GM12878 (cell line): ENCODE results near the gene TOM1L2. TPM values are rescaled to one million over a fixed set of nuclear protein-coding genes. Genes with fewer than 3 reads are reported as not detected.

ENCODE experiments used
- ATAC-seq: fragments of 200-7000 bp; cut with Tn5 transposase; 3 replicates; pipeline ENCODE4 v1.9.1; 2020; ENCODE audit warnings: mild to moderate bottlenecking, moderate library complexity
- BruUV-seq: library from RNA; stranded (reverse); fragments of 400-500 nt; replicated peaks from 2 replicates; lab custom pipeline; 2021; lab: Mats Ljungman, UMichigan
- CTCF ChIA-PET: fragments of 300-600 bp; sonication (Branson Sonifier 250); formaldehyde crosslinking; extraction: SDS; loops from one replicate; lab custom pipeline; 2021; ENCODE audit warnings: inconsistent platforms; lab: Yijun Ruan, JAX
- POLR2A ChIA-PET: fragments of 350-600 bp; formaldehyde crosslinking; extraction: SDS; loops from one replicate; lab custom pipeline; 2021; ENCODE audit warnings: inconsistent platforms; lab: Charles Lee
- RAD21 ChIA-PET: fragments of 300-600 bp; sonication (Branson Sonifier 250); formaldehyde crosslinking; loops from one replicate; lab custom pipeline; 2023; ENCODE audit warnings: antibody characterized with exemption; ENCODE audit not compliant: unreplicated experiment; lab: Charles Lee
- SMC1A ChIA-PET: fragments of 300-600 bp; sonication (Branson Sonifier 250); formaldehyde crosslinking; loops from one replicate; lab custom pipeline; 2023; ENCODE audit not compliant: unreplicated experiment, uncharacterized antibody; lab: Charles Lee
- DNase-seq: peaks from one replicate; pipeline ENCODE4 v3.0.0-alpha.2; 2011; ENCODE audit warnings: low read depth, low spot score
- FAIRE-seq: peaks from 3 replicates; lab custom pipeline; 2011; peaks lifted over from hg19 to GRCh38; lab: Jason Lieb, UNC
- H2AFZ ChIP-seq: 2 replicates; pipeline ENCODE4 v1.6.0; 2011; ENCODE audit warnings: low read depth, low read length, control low read depth; ENCODE audit not compliant: control insufficient read depth
- H3K27ac ChIP-seq: 2 replicates; pipeline ENCODE4 v1.5.1; 2011; ENCODE audit warnings: control low read depth; ENCODE audit not compliant: control insufficient read depth, insufficient read depth
- H3K27me3 ChIP-seq, 2 experiments: replicated peaks in 1 of 2; 2 replicates each; pipeline versions ENCODE4 v1.6.0 to v1.6.1; 2011; ENCODE audit warnings: low read length in 1 of 2; ENCODE audit not compliant: control insufficient read depth in 2 of 2, insufficient read depth in 2 of 2
- H3K36me3 ChIP-seq, 2 experiments: 2 replicates each; pipeline ENCODE4 v1.5.1; 2011; ENCODE audit warnings: low read length in 1 of 2; ENCODE audit not compliant: control insufficient read depth in 2 of 2, insufficient read depth in 2 of 2
- H3K4me1 ChIP-seq: 2 replicates; pipeline ENCODE4 v1.6.1; 2011; ENCODE audit warnings: mild to moderate bottlenecking, low read length, moderate library complexity, mixed read lengths; ENCODE audit not compliant: control insufficient read depth, insufficient read depth
- H3K4me2 ChIP-seq: 2 replicates; pipeline ENCODE4 v1.6.0; 2011; ENCODE audit warnings: control low read depth; ENCODE audit not compliant: control insufficient read depth, insufficient read depth
- H3K4me3 ChIP-seq: fragments of 200-600 bp; sonication (generic); 2 replicates; pipeline ENCODE4 v1.5.1; 2016
- H3K79me2 ChIP-seq: 2 replicates; pipeline ENCODE4 v1.6.0; 2011; ENCODE audit warnings: low read length; ENCODE audit not compliant: control insufficient read depth, insufficient read depth
- H3K9ac ChIP-seq: 2 replicates; pipeline ENCODE4 v1.8.0; 2011; ENCODE audit warnings: low read length, control low read depth, mixed read lengths; ENCODE audit not compliant: control insufficient read depth, insufficient read depth
- H3K9me3 ChIP-seq: replicated peaks from 3 replicates; pipeline ENCODE4 v1.5.1; 2011; ENCODE audit warnings: mild to moderate bottlenecking, low read length; ENCODE audit not compliant: control insufficient read depth, insufficient read depth
- H4K20me1 ChIP-seq: 2 replicates; pipeline ENCODE4 v1.6.0; 2011; ENCODE audit not compliant: control insufficient read depth, insufficient read depth
- POLR2A ChIP-seq: IDR thresholded peaks from 2 replicates; pipeline ENCODE4 v1.6.1; 2011; ENCODE audit warnings: low read depth, mild to moderate bottlenecking, low read length
- SMAD5 ChIP-seq: IDR thresholded peaks from 2 replicates; pipeline ENCODE4 v1.6.1; 2016; ENCODE audit warnings: antibody characterized with exemption, low read depth
- SPI1 ChIP-seq: IDR thresholded peaks from 2 replicates; pipeline ENCODE4 v1.6.1; 2011; ENCODE audit warnings: low read depth, mild to moderate bottlenecking, low read length, moderate library complexity, borderline replicate concordance; ENCODE audit not compliant: insufficient read depth
- WGBS: methylation state at CpG from one replicate; pipeline ENCODE4 v1.1.6; 2016; ENCODE audit warnings: low lambda C conversion rate; ENCODE audit not compliant: insufficient replicate concordance, insufficient coverage; ENCODE audit errors: missing lambda C conversion rate; 5-methylcytosine and 5-hydroxymethylcytosine counted together
- in situ Hi-C: fragments of 300-500 bp; cut with MboI; formaldehyde crosslinking; loops from 9 replicates; pipeline ENCODE4 v1.14.3; 2018; ENCODE audit warnings: mixed read lengths
- intact Hi-C: fragments of 100-400 bp; cut with micrococcal nuclease; formaldehyde crosslinking; loops from one replicate; pipeline ENCODE4 v1.14.2; 2022; ENCODE audit not compliant: unreplicated experiment
- polyA plus RNA-seq, 11 experiments: library from polyadenylated mRNA; depleted of rRNA in 4 of 11; unstranded in 6 of 11; stranded (reverse) in 5 of 11; fragments of >200 nt; fragmentation: Nextera tagmentation in 4 of 11; fragmentation: Illumina TruSeq in 1 of 11; extraction: Ambion mirVana in 4 of 11; extraction: Trizol in 1 of 11; gene quantifications; 1 replicate in 1 of 11; 2 replicates in 10 of 11; pipeline versions ENCODE4 v1.2.1 to v1.2.3, GENCODE V29; 2011 to 2016; ENCODE audit warnings: inconsistent platforms in 2 of 11, missing spikeins in 2 of 11, low read depth in 1 of 11
- total RNA-seq, 4 experiments: library from RNA; depleted of rRNA in 3 of 4; stranded (reverse); fragments of >200 nt in 3 of 4; fragmentation: Illumina TruSeq in 1 of 4; extraction: Trizol in 1 of 4; gene quantifications; 2 replicates each; pipeline versions ENCODE4 v1.2.1 to v1.2.3, GENCODE V29; 2013 to 2021
- TF ChIP-seq, protein P1 (sequence below): IDR thresholded peaks from 2 replicates; pipeline ENCODE4 v1.6.1; 2012; ENCODE audit warnings: improper control_type of control experiment, low read depth, low read length; ENCODE audit not compliant: insufficient replicate concordance
- TF ChIP-seq, protein P2 (sequence below): IDR thresholded peaks from 2 replicates; pipeline ENCODE4 v1.6.1; 2012; ENCODE audit warnings: low read depth, low read length, improper control_type of control experiment
- TF ChIP-seq, protein P3 (sequence below): fragments of 450-650 bp; IDR thresholded peaks from 2 replicates; pipeline ENCODE4 v1.6.1; 2014; ENCODE audit warnings: mild to moderate bottlenecking

The TOM1L2 gene
- total and polyA plus RNA-seq, 10 of the 15 experiments (the other 5 are each of a cell fraction or from before 2014, with no cell fraction given): 0.19 to 19.2 (median 8.1) TPM

DNA sequence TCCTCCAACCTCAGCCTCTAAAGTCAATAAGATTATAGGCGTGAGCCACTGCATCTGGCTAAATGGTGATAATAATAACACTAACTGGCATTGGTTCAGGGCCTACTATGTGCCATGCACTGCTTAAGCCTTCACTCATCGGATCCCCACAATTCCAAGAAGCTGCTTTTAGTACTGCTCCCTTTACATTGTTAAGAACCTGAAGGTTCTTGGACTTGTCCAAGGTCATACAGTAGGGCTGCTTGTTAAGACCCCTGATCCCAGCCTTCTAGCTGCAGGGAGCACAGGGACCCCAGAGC, 142.0 kb downstream of the TOM1L2 start:
- no peak overlapping the region for H3K27ac ChIP-seq
- no peaks in the 10 kb centered on the region for H3K9me3 ChIP-seq
- no peak overlapping the region for H3K4me2 ChIP-seq
- H3K36me3 ChIP-seq: no peaks in the 10 kb centered on the region
- ChIA-PET POLR2A (no interaction called here), RAD21 (no interaction called here), CTCF (interaction anchor here (1.4 kb wide), 1 partner anchor 11 kb away, joined by 4 read pairs; no protein-coding TSS in a partner anchor), SMC1A (interaction anchor here (1.3 kb wide), 1 partner anchor 31 kb away, joined by 3 read pairs; no protein-coding TSS in a partner anchor)
- ATAC-seq (no peak), DNase-seq (no peak), FAIRE-seq (no peak)
- intact Hi-C loops (loop anchor here (10.0 kb wide), 1 partner anchor 845 kb away; no protein-coding TSS in a partner anchor), in situ Hi-C loops (no loop called here)
- H3K4me1 ChIP-seq: peaks cover 21% of the 10 kb centered on the region
- no peaks in the 10 kb centered on the region for H3K27me3 ChIP-seq
- no TSS peak for BruUV-seq
- no peak overlapping the region for H3K9ac ChIP-seq
- H3K4me3 ChIP-seq: no peak overlapping the region
- TF ChIP-seq, protein P1, sequence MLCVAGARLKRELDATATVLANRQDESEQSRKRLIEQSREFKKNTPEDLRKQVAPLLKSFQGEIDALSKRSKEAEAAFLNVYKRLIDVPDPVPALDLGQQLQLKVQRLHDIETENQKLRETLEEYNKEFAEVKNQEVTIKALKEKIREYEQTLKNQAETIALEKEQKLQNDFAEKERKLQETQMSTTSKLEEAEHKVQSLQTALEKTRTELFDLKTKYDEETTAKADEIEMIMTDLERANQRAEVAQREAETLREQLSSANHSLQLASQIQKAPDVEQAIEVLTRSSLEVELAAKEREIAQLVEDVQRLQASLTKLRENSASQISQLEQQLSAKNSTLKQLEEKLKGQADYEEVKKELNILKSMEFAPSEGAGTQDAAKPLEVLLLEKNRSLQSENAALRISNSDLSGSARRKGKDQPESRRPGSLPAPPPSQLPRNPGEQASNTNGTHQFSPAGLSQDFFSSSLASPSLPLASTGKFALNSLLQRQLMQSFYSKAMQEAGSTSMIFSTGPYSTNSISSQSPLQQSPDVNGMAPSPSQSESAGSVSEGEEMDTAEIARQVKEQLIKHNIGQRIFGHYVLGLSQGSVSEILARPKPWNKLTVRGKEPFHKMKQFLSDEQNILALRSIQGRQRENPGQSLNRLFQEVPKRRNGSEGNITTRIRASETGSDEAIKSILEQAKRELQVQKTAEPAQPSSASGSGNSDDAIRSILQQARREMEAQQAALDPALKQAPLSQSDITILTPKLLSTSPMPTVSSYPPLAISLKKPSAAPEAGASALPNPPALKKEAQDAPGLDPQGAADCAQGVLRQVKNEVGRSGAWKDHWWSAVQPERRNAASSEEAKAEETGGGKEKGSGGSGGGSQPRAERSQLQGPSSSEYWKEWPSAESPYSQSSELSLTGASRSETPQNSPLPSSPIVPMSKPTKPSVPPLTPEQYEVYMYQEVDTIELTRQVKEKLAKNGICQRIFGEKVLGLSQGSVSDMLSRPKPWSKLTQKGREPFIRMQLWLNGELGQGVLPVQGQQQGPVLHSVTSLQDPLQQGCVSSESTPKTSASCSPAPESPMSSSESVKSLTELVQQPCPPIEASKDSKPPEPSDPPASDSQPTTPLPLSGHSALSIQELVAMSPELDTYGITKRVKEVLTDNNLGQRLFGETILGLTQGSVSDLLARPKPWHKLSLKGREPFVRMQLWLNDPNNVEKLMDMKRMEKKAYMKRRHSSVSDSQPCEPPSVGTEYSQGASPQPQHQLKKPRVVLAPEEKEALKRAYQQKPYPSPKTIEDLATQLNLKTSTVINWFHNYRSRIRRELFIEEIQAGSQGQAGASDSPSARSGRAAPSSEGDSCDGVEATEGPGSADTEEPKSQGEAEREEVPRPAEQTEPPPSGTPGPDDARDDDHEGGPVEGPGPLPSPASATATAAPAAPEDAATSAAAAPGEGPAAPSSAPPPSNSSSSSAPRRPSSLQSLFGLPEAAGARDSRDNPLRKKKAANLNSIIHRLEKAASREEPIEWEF: no peak
- TF ChIP-seq SPI1 (no peak), SMAD5 (no peak), POLR2A (no peak)
- TF ChIP-seq, protein P2, sequence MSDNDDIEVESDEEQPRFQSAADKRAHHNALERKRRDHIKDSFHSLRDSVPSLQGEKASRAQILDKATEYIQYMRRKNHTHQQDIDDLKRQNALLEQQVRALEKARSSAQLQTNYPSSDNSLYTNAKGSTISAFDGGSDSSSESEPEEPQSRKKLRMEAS: no peak
- TF ChIP-seq, protein P3, sequence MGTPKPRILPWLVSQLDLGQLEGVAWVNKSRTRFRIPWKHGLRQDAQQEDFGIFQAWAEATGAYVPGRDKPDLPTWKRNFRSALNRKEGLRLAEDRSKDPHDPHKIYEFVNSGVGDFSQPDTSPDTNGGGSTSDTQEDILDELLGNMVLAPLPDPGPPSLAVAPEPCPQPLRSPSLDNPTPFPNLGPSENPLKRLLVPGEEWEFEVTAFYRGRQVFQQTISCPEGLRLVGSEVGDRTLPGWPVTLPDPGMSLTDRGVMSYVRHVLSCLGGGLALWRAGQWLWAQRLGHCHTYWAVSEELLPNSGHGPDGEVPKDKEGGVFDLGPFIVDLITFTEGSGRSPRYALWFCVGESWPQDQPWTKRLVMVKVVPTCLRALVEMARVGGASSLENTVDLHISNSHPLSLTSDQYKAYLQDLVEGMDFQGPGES: no peak
- no peaks in the 10 kb centered on the region for H4K20me1 ChIP-seq
- H3K79me2 ChIP-seq: peaks cover 5% of the 10 kb centered on the region
- H2AFZ ChIP-seq: no peak overlapping the region
- WGBS: 100% methylated on average over 2 of the region's 2 CpGs
